Raji (cell line): ENCODE results near the gene ACADL.

Source experiments
- POLR2A ChIP-seq: IDR thresholded peaks from 2 replicates; pipeline ENCODE4 v1.6.1; 2011; ENCODE audit warnings: low read depth, low read length, control low read depth; ENCODE audit not compliant: insufficient read depth

The ACADL gene

DNA sequence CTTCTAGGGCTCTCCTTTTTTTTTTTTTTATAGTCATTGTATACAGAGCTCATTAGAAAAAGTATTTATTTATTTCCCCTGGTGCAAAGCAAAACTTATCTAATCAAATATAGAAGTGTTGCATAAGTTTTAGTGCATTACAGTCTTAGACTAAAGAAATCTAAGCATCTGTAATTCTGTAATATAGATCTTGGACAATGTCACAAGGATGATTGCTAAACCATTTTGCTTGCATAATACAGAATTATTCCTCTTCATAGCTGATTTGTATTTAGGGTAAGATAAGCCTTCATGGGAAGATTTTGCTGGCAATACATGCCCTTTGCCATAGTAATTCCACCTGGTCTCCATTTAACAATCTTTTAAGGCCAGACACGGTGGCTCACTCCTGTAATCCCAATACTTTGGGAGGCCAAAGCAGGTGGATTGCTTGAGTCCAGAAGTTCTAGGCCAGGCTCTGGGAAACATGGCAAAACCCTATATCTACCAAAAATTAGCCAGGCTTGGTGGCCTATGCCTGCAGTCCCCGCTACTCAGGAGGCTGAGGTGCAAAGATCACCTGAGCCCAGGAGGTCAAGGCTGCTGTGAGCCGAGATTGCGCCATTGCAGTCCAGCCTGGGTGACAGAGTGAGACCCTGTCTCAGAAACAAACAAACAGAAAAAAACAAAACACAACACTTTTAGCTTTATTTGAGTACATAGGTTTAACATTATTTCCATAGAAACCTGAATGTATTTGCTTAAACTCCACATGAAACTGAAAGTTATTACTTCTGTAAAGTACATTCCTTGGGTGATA, 2.2 kb upstream of the ACADL start:
- TF ChIP-seq POLR2A, result no peak

DNA sequence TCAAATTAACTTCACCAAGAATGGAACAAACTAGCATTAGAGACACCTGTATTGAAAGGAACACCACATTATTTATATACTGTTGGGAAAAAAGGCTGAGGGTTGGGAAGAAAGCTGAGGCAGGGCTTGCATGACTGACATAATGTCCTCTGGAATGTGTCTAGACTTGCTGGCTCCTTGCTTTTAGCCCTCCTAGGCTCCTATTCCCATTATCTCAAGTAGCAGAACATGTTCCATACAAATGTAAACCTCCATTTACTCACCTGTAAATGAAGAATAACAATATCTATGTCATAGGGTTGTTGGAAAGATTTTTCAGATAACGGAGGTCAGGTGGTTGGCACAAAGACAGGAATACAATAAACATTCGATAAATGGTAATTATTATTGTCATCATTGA, 976 bp upstream of the ACADL start:
- no peak for TF ChIP-seq POLR2A

GRCh38 chr2:210224591-210224940, 681 bp downstream of the ACADL start:
- no peak for TF ChIP-seq POLR2A

- TF ChIP-seq POLR2A, result no peak
Observed at GRCh38 chr2:210215120-210215519, 10.1 kb downstream of the ACADL start.

GRCh38 chr2:210210185-210210584, 15.1 kb downstream of the ACADL start:
- no peak for TF ChIP-seq POLR2A

GRCh38 chr2:210207929-210208328, 17.3 kb downstream of the ACADL start:
- TF ChIP-seq POLR2A, result no peak

DNA sequence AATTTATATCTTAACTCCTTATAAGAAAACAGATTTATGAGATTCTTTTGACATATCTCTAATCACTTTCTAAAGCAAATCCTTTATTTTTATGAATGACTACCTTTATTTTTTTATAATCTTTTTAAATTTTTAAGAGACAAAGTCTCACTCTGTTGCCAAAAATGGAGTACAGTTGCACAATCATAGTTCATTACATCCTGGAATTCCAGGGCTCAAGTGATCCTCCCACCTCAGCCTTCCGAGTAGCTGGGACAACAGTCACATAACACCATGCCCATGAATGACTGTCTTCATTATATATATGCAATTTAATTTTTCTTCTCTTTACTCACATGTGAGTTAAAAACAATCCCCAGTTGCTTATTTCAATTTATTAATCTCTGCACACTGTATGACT, 21.7 kb downstream of the ACADL start:
- TF ChIP-seq POLR2A, result no peak

DNA sequence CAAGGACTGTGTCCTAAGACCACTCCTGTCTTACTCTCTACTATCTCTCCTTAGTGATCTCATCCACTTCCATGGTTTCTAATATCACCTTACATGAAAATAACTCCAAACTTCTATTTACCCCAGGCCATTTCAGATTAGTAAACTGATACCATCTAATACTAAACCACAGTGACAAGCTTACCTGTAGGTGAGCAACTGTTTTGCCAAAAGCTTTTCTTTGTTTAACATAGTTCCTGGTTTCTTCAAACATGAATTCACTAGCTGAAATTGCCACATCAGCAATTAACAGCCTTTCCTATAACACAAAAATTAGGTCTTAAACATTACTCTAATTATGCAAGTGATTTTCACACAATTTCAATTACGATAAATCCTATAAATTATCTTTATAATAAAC, 22.1 kb downstream of the ACADL start:
- TF ChIP-seq POLR2A, result no peak

GRCh38 chr2:210199854-210200253, 25.4 kb downstream of the ACADL start:
- TF ChIP-seq POLR2A, result no peak

- no peak for TF ChIP-seq POLR2A
Observed at GRCh38 chr2:210199186-210199765, 26.0 kb downstream of the ACADL start.

- TF ChIP-seq POLR2A, result no peak
Observed at GRCh38 chr2:210198326-210198725, 26.9 kb downstream of the ACADL start.

DNA sequence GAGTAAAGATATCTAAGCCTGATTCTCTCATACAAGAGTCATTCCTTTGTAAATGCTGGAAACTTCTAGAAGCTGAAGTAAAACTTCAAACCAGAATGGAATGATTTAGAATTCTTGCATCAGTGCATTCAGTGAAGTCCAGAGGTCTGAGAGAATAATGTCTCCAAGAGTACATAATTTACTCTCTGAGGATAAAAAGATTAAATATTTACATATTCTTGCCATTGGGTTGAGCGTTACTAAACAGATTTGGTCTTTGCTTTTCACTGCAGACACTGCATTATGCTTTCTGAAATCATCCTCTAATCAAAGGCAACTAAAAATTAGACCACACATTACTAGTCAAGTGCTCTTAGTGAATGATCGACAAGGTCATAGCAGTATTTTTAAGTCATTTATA, 27.5 kb downstream of the ACADL start:
- no peak for TF ChIP-seq POLR2A

GRCh38 chr2:210195101-210195852, 30.0 kb downstream of the ACADL start:
- no peak for TF ChIP-seq POLR2A

DNA sequence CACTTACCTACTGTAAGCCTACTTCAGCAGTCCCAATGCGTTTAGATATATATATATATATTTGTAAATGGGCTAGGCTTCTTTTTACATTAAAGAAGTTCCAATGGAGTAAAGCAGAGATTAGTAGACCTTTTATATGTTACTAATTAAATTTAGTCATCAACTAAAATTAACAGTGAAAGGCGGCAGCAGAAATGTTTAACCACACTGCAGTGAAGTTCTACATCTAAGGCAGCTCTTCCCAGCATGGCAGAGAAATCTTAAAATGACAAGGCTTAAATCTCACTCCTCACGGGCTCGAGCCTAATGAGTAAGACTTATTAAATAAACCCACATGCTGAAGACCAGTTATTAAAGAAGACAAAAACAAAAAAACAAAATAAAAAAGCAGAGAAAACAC, 34.9 kb downstream of the ACADL start:
- no peak for TF ChIP-seq POLR2A

DNA sequence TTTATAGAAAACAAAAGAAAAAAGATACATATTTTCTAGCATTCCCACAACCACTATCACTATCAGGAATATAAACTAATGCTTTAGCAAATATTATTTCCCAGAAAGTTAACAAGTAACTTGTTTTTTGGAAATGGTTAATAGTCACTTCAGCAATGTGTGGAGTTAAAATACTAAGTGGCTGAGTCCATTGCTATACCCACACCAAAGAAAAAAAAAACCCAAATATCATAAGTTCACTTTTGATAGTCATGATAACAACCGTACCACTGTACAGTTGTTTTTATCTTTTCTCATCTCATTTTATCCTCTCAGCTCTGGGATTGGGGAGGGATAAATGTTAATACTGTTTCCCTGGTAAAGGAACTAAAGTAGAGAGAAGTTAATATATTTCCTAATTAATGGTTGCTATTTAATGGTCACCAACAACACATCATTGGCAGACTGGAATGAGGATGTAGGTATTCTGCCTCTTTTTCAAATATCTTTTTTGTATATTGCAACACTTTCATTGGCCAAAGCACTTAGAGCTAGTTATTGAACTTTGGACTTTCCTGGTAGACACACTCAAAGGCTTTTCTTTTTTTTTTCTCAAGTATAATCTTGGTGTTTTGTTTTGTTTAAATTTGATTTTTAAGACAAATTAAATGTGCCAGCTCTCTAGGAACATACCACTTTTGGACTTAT, 35.7 kb downstream of the ACADL start:
- no peak for TF ChIP-seq POLR2A

DNA sequence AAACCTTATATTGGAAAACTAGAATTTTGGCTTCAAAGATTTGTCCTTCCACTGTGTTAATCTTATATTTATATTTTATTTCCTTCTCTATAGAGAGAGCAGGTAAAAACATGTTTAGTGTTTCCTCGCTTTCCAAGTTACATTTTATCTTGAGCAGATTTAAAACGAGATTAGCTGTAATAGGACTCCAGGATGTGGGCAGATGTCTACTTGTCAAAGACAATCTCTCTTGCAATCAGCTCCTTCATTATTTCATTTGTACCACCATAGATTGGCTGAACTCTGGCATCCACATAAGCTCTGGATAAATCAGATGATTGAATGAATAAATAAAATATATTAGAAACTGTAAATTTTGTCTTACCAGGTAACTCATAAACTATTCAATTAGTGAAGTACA, 36.5 kb downstream of the ACADL start:
- no peak for TF ChIP-seq POLR2A
